H1 (cell line): Measurements from ENCODE around the gene GMIP. TPM values are rescaled to one million over a fixed set of nuclear protein-coding genes. Genes with fewer than 3 reads are reported as not detected.

Source experiments
- BRCA1 ChIP-seq: IDR thresholded peaks from 2 replicates; pipeline ENCODE4 v1.6.1; 2012; ENCODE audit warnings: low read depth, low read length, improper control_type of control experiment
- KDM5A ChIP-seq: fragments of 200-600 bp; IDR thresholded peaks from 2 replicates; pipeline ENCODE4 v1.7.1; 2012; ENCODE audit warnings: mild to moderate bottlenecking, low read length, inconsistent platforms, mixed read lengths
- MAX ChIP-seq: IDR thresholded peaks from 2 replicates; pipeline ENCODE4 v1.6.1; 2012; ENCODE audit warnings: inconsistent platforms
- TAF7 ChIP-seq: optimal IDR thresholded peaks from 2 replicates; pipeline ENCODE3; 2011; ENCODE audit warnings: low read depth, mild to moderate bottlenecking, inconsistent platforms, low read length, moderate library complexity, borderline replicate concordance
- polyA plus RNA-seq, 7 experiments: library from polyadenylated mRNA; depleted of rRNA in 3 of 7; stranded (reverse) in 5 of 7; unstranded in 2 of 7; fragments of >200 nt in 5 of 7; fragments of 200-250 nt in 2 of 7; gene quantifications; 1 replicate in 5 of 7; 2 replicates in 1 of 7; 4 replicates in 1 of 7; pipeline versions ENCODE4 v1.2.1 to v1.2.3, GENCODE V29; 2011 to 2013; ENCODE audit warnings: missing spikeins in 2 of 7, mixed read lengths in 2 of 7
- total RNA-seq: library from RNA; stranded (reverse); fragmentation: NEBNext Ultra II Directional; extraction: Animal tissue kit (Norgen Biotek cat#: 25700); gene quantifications from 2 replicates; pipeline ENCODE4 v1.2.1, GENCODE V29; 2021

Gene GMIP
- total and polyA plus RNA-seq, 2 of the 8 experiments (the other 6 are each of a cell fraction or from before 2014, with no cell fraction given), result 5.7 to 18.1 TPM

DNA sequence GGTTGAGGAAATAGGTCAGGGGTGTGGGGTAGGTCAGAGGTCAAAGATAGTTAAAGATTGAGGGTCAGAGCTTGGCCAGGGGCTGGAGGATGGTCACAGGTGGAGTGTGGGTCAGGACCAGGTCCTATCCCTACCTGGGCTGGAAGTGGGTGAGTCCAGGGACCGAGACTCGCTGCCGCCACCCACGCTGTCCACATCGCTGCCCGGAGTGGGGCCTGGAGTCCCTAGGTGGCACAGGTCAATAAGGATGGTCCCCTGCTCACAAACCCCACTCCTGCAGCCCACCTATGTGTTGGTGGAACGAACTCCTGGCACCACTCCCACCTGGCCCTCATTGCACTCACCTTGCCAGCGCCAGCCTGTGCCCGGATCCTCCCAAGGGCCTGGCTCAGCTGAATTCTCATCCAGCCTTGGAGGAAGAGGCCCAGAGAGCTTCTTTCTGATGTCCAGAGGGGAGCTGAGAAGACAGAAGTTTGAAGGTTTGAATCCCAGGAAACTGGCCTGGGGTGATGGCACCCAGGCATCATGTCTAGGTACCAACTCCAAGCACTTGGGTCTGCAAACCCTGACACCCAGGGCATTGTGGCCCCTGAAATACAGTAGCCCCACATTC is 6.8 kb downstream of the GMIP start (continued):
- TF ChIP-seq TAF7 (no peak), MAX (no peak), BRCA1 (no peak), KDM5A (no peak)
